OCI-LY3 (cell line): ENCODE results near the gene REX1BD.

ENCODE experiments used
- H2AFZ ChIP-seq: fragments of 200-600, 300-600 bp; shearing (Covaris generic); 2 replicates; pipeline ENCODE4 v1.6.0; 2014; ENCODE audit warnings: antibody characterized with exemption, low read depth, low read length
- H3K27ac ChIP-seq: fragments of 200-600, 300-600 bp; sonication (generic); 2 replicates; pipeline ENCODE4 v1.5.1; 2014; ENCODE audit warnings: mild to moderate bottlenecking, low read length, moderate library complexity, mixed read lengths
- H3K27me3 ChIP-seq: fragments of 200-600, 300-600 bp; sonication (generic); 2 replicates; pipeline ENCODE4 v1.6.1; 2014; ENCODE audit warnings: low read depth, low read length, mixed read lengths
- H3K36me3 ChIP-seq: fragments of 200-600, 300-600 bp; sonication (generic); replicated peaks from 2 replicates; pipeline ENCODE3; 2014; ENCODE audit warnings: low read depth, low read length, mixed read lengths
- H3K4me1 ChIP-seq: fragments of 300-600, 200-600 bp; sonication (generic); 2 replicates; pipeline ENCODE4 v1.6.1; 2014; ENCODE audit warnings: low read length, mixed read lengths
- H3K4me2 ChIP-seq: fragments of 200-600, 300-600 bp; sonication (generic); 2 replicates; pipeline ENCODE4 v1.6.1; 2014; ENCODE audit warnings: low read length, mixed read lengths
- H3K4me3 ChIP-seq: fragments of 300-600, 200-600 bp; sonication (generic); 2 replicates; pipeline ENCODE4 v1.5.1; 2014; ENCODE audit warnings: antibody characterized with exemption, mild to moderate bottlenecking, low read length, moderate library complexity
- H3K79me2 ChIP-seq: fragments of 300-600, 200-600 bp; shearing (Covaris generic); 2 replicates; pipeline ENCODE4 v1.6.1; 2014; ENCODE audit warnings: mild to moderate bottlenecking, low read length, mixed read lengths
- H3K9ac ChIP-seq: fragments of 300-600, 200-600 bp; shearing (Covaris generic); 2 replicates; pipeline ENCODE4 v1.6.0; 2014; ENCODE audit warnings: mild to moderate bottlenecking, low read length, moderate library complexity
- H3K9me3 ChIP-seq: fragments of 200-600, 300-600 bp; shearing (Covaris generic); 2 replicates; pipeline ENCODE4 v1.6.1; 2014; ENCODE audit warnings: low read length, mixed read lengths; ENCODE audit not compliant: insufficient read depth
- H4K20me1 ChIP-seq: fragments of 200-600, 300-600 bp; sonication (generic); 2 replicates; pipeline ENCODE4 v1.6.1; 2016; ENCODE audit warnings: low read length, mixed read lengths; ENCODE audit not compliant: insufficient read depth
- CTCF ChIP-seq: fragments of 200-600, 300-600 bp; sonication (generic); IDR thresholded peaks from 2 replicates; pipeline ENCODE4 v1.5.1; 2014; ENCODE audit warnings: antibody characterized with exemption, low read length, low read depth
- EZH2phosphoT487 ChIP-seq: fragments of 200-600 bp; shearing (Covaris generic); IDR thresholded peaks from 2 replicates; pipeline ENCODE4 v1.6.1; 2018; ENCODE audit warnings: antibody characterized with exemption, mixed run types, low read depth

Gene REX1BD

GRCh38 chr19:18618236-18618635 is 29.6 kb downstream of the REX1BD start:
- no peak overlapping the region for H3K9ac ChIP-seq
- no peaks in the 10 kb centered on the region for H4K20me1 ChIP-seq
- no peak overlapping the region for H2AFZ ChIP-seq
- H3K36me3 ChIP-seq: no peaks in the 10 kb centered on the region
- no peaks in the 10 kb centered on the region for H3K9me3 ChIP-seq
- no peak overlapping the region for H3K27ac ChIP-seq
- no peaks in the 10 kb centered on the region for H3K4me1 ChIP-seq
- peaks cover 21% of the 10 kb centered on the region for H3K27me3 ChIP-seq
- no peak overlapping the region for H3K4me3 ChIP-seq
- TF ChIP-seq EZH2phosphoT487 (no peak), CTCF (no peak)
- no peaks in the 10 kb centered on the region for H3K79me2 ChIP-seq
- H3K4me2 ChIP-seq: no peak overlapping the region

GRCh38 chr19:18620311-18620710 is 31.7 kb downstream of the REX1BD start:
- H3K4me2 ChIP-seq: no peak overlapping the region
- no peaks in the 10 kb centered on the region for H4K20me1 ChIP-seq
- no peak overlapping the region for H3K27ac ChIP-seq
- no peaks in the 10 kb centered on the region for H3K36me3 ChIP-seq
- H3K9me3 ChIP-seq: no peaks in the 10 kb centered on the region
- H3K79me2 ChIP-seq: no peaks in the 10 kb centered on the region
- TF ChIP-seq EZH2phosphoT487: no peak
- TF ChIP-seq CTCF: no peak
- peaks cover 10% of the 10 kb centered on the region for H3K27me3 ChIP-seq
- no peak overlapping the region for H3K9ac ChIP-seq
- no peaks in the 10 kb centered on the region for H3K4me1 ChIP-seq
- no peak overlapping the region for H3K4me3 ChIP-seq
- H2AFZ ChIP-seq: no peak overlapping the region

GRCh38 chr19:18620902-18621301 is 32.3 kb downstream of the REX1BD start:
- TF ChIP-seq CTCF (no peak), EZH2phosphoT487 (no peak)
- Histone ChIP-seq H3K27ac (no peak overlapping the region), H3K4me2 (no peak overlapping the region)

GRCh38 chr19:18626906-18627305 is 38.3 kb downstream of the REX1BD start:
- no peak overlapping the region for H2AFZ ChIP-seq
- peaks cover 3% of the 10 kb centered on the region; the same call in 1 of the 2 replicates for H3K4me1 ChIP-seq
- H3K36me3 ChIP-seq: no peaks in the 10 kb centered on the region
- no peaks in the 10 kb centered on the region for H3K9me3 ChIP-seq
- H3K79me2 ChIP-seq: no peaks in the 10 kb centered on the region
- no peak overlapping the region for H3K27ac ChIP-seq
- no peak overlapping the region for H3K9ac ChIP-seq
- peaks cover 6% of the 10 kb centered on the region for H3K27me3 ChIP-seq
- TF ChIP-seq EZH2phosphoT487: no peak
- no peak for TF ChIP-seq CTCF
- H4K20me1 ChIP-seq: no peaks in the 10 kb centered on the region
- no peak overlapping the region for H3K4me2 ChIP-seq
- H3K4me3 ChIP-seq: no peak overlapping the region

More at GRCh38 chr19:18620902-18621301, 32.3 kb downstream of the REX1BD start:
- no peak overlapping the region for H2AFZ ChIP-seq
- no peak overlapping the region for H3K4me3 ChIP-seq
- H3K4me1 ChIP-seq: no peaks in the 10 kb centered on the region
- peaks cover 9% of the 10 kb centered on the region for H3K27me3 ChIP-seq
- H3K36me3 ChIP-seq: no peaks in the 10 kb centered on the region
- no peaks in the 10 kb centered on the region for H3K79me2 ChIP-seq
- no peaks in the 10 kb centered on the region for H3K9me3 ChIP-seq
- no peak overlapping the region for H3K9ac ChIP-seq
- H4K20me1 ChIP-seq: no peaks in the 10 kb centered on the region
